Progenitor cell of endocrine pancreas (in vitro differentiated cells): ENCODE measurements around the gene PKD2L2. TPM values are rescaled to one million over a fixed set of nuclear protein-coding genes. Genes with fewer than 3 reads are reported as not detected.

Experiments used
- DNase-seq: peaks from one replicate; pipeline ENCODE4 v3.0.0; 2021; ENCODE audit warnings: low spot score; ENCODE audit not compliant: unreplicated experiment
- H3K27ac Mint-ChIP-seq: 2 replicates; pipeline ENCODE4 v1.8.0; 2021; ENCODE audit warnings: mild to moderate bottlenecking, moderate library complexity, mixed read lengths
- H3K27me3 Mint-ChIP-seq: 2 replicates; pipeline ENCODE4 v1.8.0; 2021; ENCODE audit warnings: mixed read lengths
- H3K36me3 Mint-ChIP-seq: 2 replicates; pipeline ENCODE4 v1.8.0; 2022; ENCODE audit warnings: mixed read lengths; ENCODE audit not compliant: insufficient read depth
- H3K4me1 Mint-ChIP-seq: 2 replicates; pipeline ENCODE4 v1.8.0; 2021; ENCODE audit warnings: low read depth, mixed read lengths
- H3K4me3 Mint-ChIP-seq: 2 replicates; pipeline ENCODE4 v1.8.0; 2021; ENCODE audit warnings: low read depth, mild to moderate bottlenecking, moderate library complexity, mixed read lengths
- H3K9me3 Mint-ChIP-seq: 2 replicates; pipeline ENCODE4 v1.8.0; 2021; ENCODE audit warnings: low read depth, mixed read lengths
- total RNA-seq: library from RNA; stranded (reverse); gene quantifications from 2 replicates; pipeline ENCODE4 v1.2.1, GENCODE V29; 2021
- TF ChIP-seq, protein P1 (sequence below): fragments of 200-600 bp; sonication (generic); IDR thresholded peaks from one replicate; pipeline ENCODE4 v1.5.0; 2021; ENCODE audit warnings: antibody characterized with exemption, mild to moderate bottlenecking; ENCODE audit not compliant: unreplicated experiment

PKD2L2 gene
- total RNA-seq, 1 donor from 2014 or later, result not detected

DNA sequence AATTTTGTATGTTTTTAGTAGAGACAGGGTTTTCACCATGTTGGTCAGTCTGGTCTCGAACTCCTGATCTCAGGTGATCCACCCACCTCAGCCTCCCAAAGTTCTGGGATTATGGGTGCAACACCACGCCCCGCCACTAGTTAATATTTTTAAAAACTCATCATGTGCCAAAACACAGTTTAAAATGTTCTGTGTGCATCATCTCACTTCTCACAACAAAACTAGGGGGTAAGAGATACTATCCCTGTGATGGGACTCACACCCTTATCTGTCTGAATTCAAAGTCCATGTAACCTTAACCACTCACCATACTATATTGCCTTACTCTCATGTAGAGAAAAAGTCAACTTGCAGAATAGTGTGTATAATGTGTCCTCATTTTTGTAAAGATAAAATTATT, 2.6 kb downstream of the PKD2L2 start:
- H3K27ac Mint-ChIP-seq, result no peak overlapping the region
- H3K27me3 Mint-ChIP-seq, result no peaks in the 10 kb centered on the region
- H3K4me3 Mint-ChIP-seq, result no peak overlapping the region
- TF ChIP-seq, protein P1, sequence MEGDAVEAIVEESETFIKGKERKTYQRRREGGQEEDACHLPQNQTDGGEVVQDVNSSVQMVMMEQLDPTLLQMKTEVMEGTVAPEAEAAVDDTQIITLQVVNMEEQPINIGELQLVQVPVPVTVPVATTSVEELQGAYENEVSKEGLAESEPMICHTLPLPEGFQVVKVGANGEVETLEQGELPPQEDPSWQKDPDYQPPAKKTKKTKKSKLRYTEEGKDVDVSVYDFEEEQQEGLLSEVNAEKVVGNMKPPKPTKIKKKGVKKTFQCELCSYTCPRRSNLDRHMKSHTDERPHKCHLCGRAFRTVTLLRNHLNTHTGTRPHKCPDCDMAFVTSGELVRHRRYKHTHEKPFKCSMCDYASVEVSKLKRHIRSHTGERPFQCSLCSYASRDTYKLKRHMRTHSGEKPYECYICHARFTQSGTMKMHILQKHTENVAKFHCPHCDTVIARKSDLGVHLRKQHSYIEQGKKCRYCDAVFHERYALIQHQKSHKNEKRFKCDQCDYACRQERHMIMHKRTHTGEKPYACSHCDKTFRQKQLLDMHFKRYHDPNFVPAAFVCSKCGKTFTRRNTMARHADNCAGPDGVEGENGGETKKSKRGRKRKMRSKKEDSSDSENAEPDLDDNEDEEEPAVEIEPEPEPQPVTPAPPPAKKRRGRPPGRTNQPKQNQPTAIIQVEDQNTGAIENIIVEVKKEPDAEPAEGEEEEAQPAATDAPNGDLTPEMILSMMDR, result peak; percentile 35
- H3K9me3 Mint-ChIP-seq, result no peaks in the 10 kb centered on the region
- no peak for DNase-seq
- peaks cover 21% of the 10 kb centered on the region for H3K4me1 Mint-ChIP-seq
- H3K36me3 Mint-ChIP-seq, result no peaks in the 10 kb centered on the region

DNA sequence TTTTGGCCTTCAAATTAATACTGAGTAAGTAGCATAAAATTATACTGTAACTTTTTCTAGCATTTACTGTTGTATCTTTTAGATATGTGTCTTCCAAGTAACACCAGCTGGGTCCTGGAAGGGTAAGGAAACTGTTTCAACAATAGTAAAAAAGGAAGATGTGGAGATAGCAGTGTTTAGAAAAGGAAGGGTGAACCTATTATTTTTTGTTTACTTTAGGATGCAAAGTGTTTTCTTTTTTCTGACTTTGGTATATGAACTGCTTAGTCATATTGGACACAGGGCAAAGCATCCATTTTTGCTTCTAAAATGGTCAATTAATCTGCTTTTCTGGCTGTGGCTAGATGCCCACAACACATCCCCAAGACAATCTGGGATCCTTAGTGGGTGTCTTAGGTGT, 5.3 kb downstream of the PKD2L2 start:
- no peaks in the 10 kb centered on the region for H3K27me3 Mint-ChIP-seq
- no peaks in the 10 kb centered on the region for H3K36me3 Mint-ChIP-seq
- no peak overlapping the region for H3K4me3 Mint-ChIP-seq
- no peaks in the 10 kb centered on the region for H3K9me3 Mint-ChIP-seq
- TF ChIP-seq, protein P1, result no peak
- H3K4me1 Mint-ChIP-seq, result peaks cover 17% of the 10 kb centered on the region
- DNase-seq, result no peak
- no peak overlapping the region for H3K27ac Mint-ChIP-seq

DNA sequence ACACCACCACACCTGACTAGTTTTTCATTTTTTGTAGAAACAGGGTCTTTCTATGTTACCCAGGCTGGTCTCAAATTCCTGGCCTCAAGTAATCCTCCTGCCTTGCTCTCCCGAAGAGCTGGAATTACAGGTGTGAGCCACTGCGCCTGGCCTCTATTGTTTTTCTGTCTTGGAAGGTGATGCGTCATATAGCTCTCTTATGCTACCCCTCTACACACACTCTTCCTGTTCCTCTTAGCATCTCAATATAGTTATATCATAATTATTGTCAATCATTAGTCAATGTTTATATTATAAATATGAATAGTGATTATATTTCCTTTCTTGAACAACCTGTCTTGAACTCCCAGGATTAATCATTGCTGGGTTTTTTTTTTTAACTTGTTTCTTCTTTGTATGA, 7.3 kb downstream of the PKD2L2 start:
- no peak for DNase-seq
- Mint-ChIP-seq H3K4me3 (no peak overlapping the region), H3K9me3 (no peaks in the 10 kb centered on the region), H3K27me3 (no peaks in the 10 kb centered on the region), H3K36me3 (no peaks in the 10 kb centered on the region), H3K4me1 (peaks cover 15% of the 10 kb centered on the region), H3K27ac (no peak overlapping the region)
- TF ChIP-seq, protein P1, result no peak

DNA sequence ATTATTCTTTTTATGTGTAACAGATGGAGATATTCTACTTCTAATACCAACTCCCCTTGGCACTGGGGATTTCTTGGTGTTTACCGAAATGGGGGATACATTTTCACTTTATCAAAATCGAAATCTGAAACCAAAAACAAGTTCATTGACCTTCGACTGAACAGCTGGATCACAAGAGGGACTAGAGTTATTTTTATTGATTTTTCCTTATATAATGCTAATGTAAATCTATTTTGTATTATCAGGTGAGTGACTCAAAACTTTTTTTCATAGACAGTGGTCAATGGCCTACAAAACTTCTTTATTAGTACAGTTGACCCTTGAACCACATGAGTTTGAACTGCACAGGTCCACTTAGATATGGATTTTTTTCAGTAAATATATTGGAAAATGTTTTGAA, 10.2 kb downstream of the PKD2L2 start:
- H3K4me3 Mint-ChIP-seq, result no peak overlapping the region
- TF ChIP-seq, protein P1, result no peak
- no peaks in the 10 kb centered on the region for H3K27me3 Mint-ChIP-seq
- H3K4me1 Mint-ChIP-seq, result peaks cover 21% of the 10 kb centered on the region
- peak overlapping the region; percentile 41 for H3K27ac Mint-ChIP-seq
- no peaks in the 10 kb centered on the region for H3K9me3 Mint-ChIP-seq
- no peak for DNase-seq
- H3K36me3 Mint-ChIP-seq, result no peaks in the 10 kb centered on the region

DNA sequence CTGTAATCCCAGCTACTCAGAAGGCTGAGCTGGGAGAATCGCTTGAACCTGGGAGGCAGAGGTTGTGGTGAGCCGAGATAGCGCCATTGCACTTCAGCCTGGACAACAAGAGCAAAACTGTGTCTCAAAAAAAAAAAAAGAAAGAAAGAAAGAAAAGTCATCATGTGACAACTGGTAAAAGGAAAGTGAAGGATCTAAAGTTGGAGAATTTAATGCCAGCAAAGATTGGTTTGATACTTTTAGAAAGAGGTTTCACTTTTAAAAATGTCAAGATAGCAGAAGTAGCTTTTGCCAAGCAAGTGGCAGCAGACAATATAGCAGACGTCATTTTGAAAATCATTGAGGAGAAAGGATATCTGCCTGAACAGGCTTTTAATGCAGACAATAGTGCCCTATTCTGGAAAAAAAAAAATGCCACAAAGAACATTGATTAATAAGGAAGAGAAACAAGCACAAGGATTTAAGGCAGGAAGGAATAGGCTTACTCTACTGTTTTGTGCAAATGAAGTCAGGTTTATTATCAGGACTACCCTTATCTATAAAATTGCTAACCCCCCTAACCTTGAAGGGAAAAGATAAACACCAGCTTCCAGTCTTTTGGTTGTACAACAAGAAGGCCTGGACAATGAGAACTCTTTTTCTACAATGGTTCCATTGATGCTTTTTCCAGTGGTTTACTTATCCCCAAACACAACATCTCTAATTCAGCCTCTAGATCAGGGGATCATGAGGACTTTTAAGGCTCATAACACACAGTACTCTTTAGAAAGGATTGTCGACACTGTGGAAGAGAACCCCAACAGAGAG, 12.0 kb downstream of the PKD2L2 start:
- Mint-ChIP-seq H3K27ac (peak overlapping the region; percentile 22), H3K27me3 (no peaks in the 10 kb centered on the region), H3K36me3 (no peaks in the 10 kb centered on the region)

More for the DNA sequence above, 12.0 kb downstream of the PKD2L2 start:
- no peaks in the 10 kb centered on the region for H3K9me3 Mint-ChIP-seq
- TF ChIP-seq, protein P1, result no peak
- peaks cover 20% of the 10 kb centered on the region for H3K4me1 Mint-ChIP-seq
- no peak for DNase-seq
- H3K4me3 Mint-ChIP-seq, result no peak overlapping the region
